HK-2 (cell line): ENCODE results near the gene ADAM12.
"Not testable (repeated sequence)": the region's sequence is repeated elsewhere in the genome, so short reads cannot be mapped to it uniquely, and the experiment has no call there.

Experiments
- DNase-seq: peaks from one replicate; pipeline ENCODE4 v3.0.0-alpha.2; 2018; ENCODE audit not compliant: unreplicated experiment

ADAM12 gene

GRCh38 chr10:126177417-126178030 lies 210.8 kb downstream of the ADAM12 start:
- no peak for DNase-seq

- no peak for DNase-seq
Measured at GRCh38 chr10:126175641-126176262, 212.5 kb downstream of the ADAM12 start.

GRCh38 chr10:126172755-126173154 lies 215.5 kb downstream of the ADAM12 start:
- not testable (repeated sequence) for DNase-seq

GRCh38 chr10:126171555-126171954 lies 216.7 kb downstream of the ADAM12 start:
- DNase-seq, result no peak

- no peak for DNase-seq
Measured at GRCh38 chr10:126170776-126171175, 217.5 kb downstream of the ADAM12 start.

- DNase-seq, result no peak
Measured at GRCh38 chr10:126170371-126170770, 217.9 kb downstream of the ADAM12 start.

GRCh38 chr10:126169899-126170298 lies 218.4 kb downstream of the ADAM12 start:
- no peak for DNase-seq

GRCh38 chr10:126166797-126167196 lies 221.5 kb downstream of the ADAM12 start:
- no peak for DNase-seq

- DNase-seq, result no peak
Measured at GRCh38 chr10:126165874-126166273, 222.4 kb downstream of the ADAM12 start.

- no peak for DNase-seq
Measured at GRCh38 chr10:126163506-126163905, 224.8 kb downstream of the ADAM12 start.

GRCh38 chr10:126161691-126162090 lies 226.6 kb downstream of the ADAM12 start:
- no peak for DNase-seq

- DNase-seq, result no peak
Measured at GRCh38 chr10:126160971-126161630, 227.2 kb downstream of the ADAM12 start.

GRCh38 chr10:126160571-126160970 lies 227.7 kb downstream of the ADAM12 start:
- DNase-seq, result no peak

GRCh38 chr10:126158133-126158892 lies 230.0 kb downstream of the ADAM12 start:
- no peak for DNase-seq

- no peak for DNase-seq
Measured at GRCh38 chr10:126157189-126157588, 231.1 kb downstream of the ADAM12 start.

GRCh38 chr10:126156503-126156902 lies 231.8 kb downstream of the ADAM12 start:
- no peak for DNase-seq

- no peak for DNase-seq
Measured at GRCh38 chr10:126156012-126156411, 232.3 kb downstream of the ADAM12 start.

GRCh38 chr10:126155528-126155927 lies 232.7 kb downstream of the ADAM12 start:
- no peak for DNase-seq

GRCh38 chr10:126153711-126154628 lies 234.3 kb downstream of the ADAM12 start:
- DNase-seq, result no peak

- no peak for DNase-seq
Measured at GRCh38 chr10:126147866-126148587, 240.2 kb downstream of the ADAM12 start.

- no peak for DNase-seq
Measured at GRCh38 chr10:126146771-126147170, 241.5 kb downstream of the ADAM12 start.
